SK-N-SH treated with all-trans-retinoic acid at 6 μM for 48 hours (cell line): Measurements from ENCODE around the gene DDX11.
"Not testable (repeated sequence)": the region's sequence is repeated elsewhere in the genome, so short reads cannot be mapped to it uniquely, and the experiment has no call there.

Experiments
- ARNTL ChIP-seq: fragments of 450-650 bp; formaldehyde crosslinking; IDR thresholded peaks from 2 replicates; pipeline ENCODE4 v1.5.0; 2020; ENCODE audit warnings: low read depth, mild to moderate bottlenecking, moderate library complexity, borderline replicate concordance
- ESRRG ChIP-seq: fragments of 250-450 bp; sonication (Bioruptor Pico); IDR thresholded peaks from 2 replicates; pipeline ENCODE4 v1.6.1; 2021; ENCODE audit warnings: mild to moderate bottlenecking
- ISL1 ChIP-seq: fragments of 250-450 bp; sonication (Bioruptor Pico); IDR thresholded peaks from 2 replicates; pipeline ENCODE4 v2.1.2; 2022; ENCODE audit warnings: mild to moderate bottlenecking, moderate library complexity
- RARB ChIP-seq: fragments of 250-450 bp; sonication (Bioruptor Pico); IDR thresholded peaks from 2 replicates; pipeline ENCODE4 v1.8.0; 2021; ENCODE audit warnings: mild to moderate bottlenecking, moderate library complexity
- SNAI2 ChIP-seq: fragments of 250-450 bp; sonication (Bioruptor Pico); IDR thresholded peaks from 2 replicates; pipeline ENCODE4 v1.5.0; 2020; ENCODE audit warnings: mild to moderate bottlenecking, moderate library complexity
- TOX ChIP-seq: fragments of 250-450 bp; sonication (Bioruptor Pico); IDR thresholded peaks from 2 replicates; pipeline ENCODE4 v1.8.0; 2021; ENCODE audit warnings: mild to moderate bottlenecking, moderate library complexity, borderline replicate concordance
- ZFP3 ChIP-seq: fragments of 250-450 bp; sonication (Bioruptor Pico); IDR thresholded peaks from 2 replicates; pipeline ENCODE4 v1.5.0; 2020; ENCODE audit warnings: mild to moderate bottlenecking, moderate library complexity
- ZFP30 ChIP-seq: fragments of 450-650 bp; formaldehyde crosslinking; IDR thresholded peaks from 2 replicates; pipeline ENCODE4 v1.5.0; 2022; ENCODE audit warnings: mild to moderate bottlenecking, moderate library complexity
- ZNF70 ChIP-seq: fragments of 450-650 bp; formaldehyde crosslinking; IDR thresholded peaks from 2 replicates; pipeline ENCODE4 v1.5.0; 2020; ENCODE audit warnings: mild to moderate bottlenecking, moderate library complexity
- ZNF8 ChIP-seq: fragments of 450-650 bp; formaldehyde crosslinking; IDR thresholded peaks from 2 replicates; pipeline ENCODE4 v1.5.0; 2020; ENCODE audit warnings: mild to moderate bottlenecking, moderate library complexity
- TF ChIP-seq, protein P1 (sequence below): fragments of 250-450 bp; sonication (Bioruptor Pico); IDR thresholded peaks from 2 replicates; pipeline ENCODE4 v1.5.1; 2021; ENCODE audit warnings: mild to moderate bottlenecking, moderate library complexity
- TF ChIP-seq, protein P2 (sequence below): fragments of 250-450 bp; sonication (Bioruptor Pico); IDR thresholded peaks from 2 replicates; pipeline ENCODE4 v1.8.0; 2020; ENCODE audit warnings: mild to moderate bottlenecking, moderate library complexity, borderline replicate concordance
- TF ChIP-seq, protein P3 (sequence below): fragments of 250-450 bp; sonication (Bioruptor Pico); IDR thresholded peaks from 2 replicates; pipeline ENCODE4 v1.5.0; 2020; ENCODE audit warnings: mild to moderate bottlenecking, moderate library complexity

DNA sequence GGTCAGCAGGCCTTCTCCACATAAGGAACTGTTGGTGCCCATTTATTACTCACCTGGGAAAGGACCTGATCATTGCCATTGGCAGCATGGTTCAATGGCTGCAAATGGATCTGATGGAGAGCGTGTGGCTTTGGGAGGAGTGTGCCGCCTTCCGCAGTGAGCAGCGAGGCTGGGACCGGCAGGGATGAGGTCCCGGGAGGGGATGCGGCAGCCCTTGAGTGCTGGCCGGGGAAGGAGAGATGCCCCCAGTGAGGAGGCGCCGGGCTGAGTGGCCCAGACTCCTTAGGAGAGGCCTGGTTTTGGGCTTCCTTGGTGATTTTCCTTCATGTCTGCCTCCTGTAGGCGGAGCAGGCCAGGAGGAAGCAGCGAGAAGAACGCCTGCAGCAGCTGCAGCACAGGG is 10.6 kb downstream of the DDX11 start:
- TF ChIP-seq ZNF70 (CRISPR knock-in tag); TOX (CRISPR knock-in tag); ZFP3; ZNF8; ZFP30 (CRISPR knock-in tag); RARB; ARNTL (CRISPR knock-in tag); ISL1; ESRRG (CRISPR knock-in tag); SNAI2 (CRISPR knock-in tag): not testable (repeated sequence)
- TF ChIP-seq, protein P1, sequence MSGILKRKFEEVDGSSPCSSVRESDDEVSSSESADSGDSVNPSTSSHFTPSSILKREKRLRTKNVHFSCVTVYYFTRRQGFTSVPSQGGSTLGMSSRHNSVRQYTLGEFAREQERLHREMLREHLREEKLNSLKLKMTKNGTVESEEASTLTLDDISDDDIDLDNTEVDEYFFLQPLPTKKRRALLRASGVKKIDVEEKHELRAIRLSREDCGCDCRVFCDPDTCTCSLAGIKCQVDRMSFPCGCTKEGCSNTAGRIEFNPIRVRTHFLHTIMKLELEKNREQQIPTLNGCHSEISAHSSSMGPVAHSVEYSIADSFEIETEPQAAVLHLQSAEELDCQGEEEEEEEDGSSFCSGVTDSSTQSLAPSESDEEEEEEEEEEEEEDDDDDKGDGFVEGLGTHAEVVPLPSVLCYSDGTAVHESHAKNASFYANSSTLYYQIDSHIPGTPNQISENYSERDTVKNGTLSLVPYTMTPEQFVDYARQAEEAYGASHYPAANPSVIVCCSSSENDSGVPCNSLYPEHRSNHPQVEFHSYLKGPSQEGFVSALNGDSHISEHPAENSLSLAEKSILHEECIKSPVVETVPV (CRISPR knock-in tag): not testable (repeated sequence)
- TF ChIP-seq, protein P2, sequence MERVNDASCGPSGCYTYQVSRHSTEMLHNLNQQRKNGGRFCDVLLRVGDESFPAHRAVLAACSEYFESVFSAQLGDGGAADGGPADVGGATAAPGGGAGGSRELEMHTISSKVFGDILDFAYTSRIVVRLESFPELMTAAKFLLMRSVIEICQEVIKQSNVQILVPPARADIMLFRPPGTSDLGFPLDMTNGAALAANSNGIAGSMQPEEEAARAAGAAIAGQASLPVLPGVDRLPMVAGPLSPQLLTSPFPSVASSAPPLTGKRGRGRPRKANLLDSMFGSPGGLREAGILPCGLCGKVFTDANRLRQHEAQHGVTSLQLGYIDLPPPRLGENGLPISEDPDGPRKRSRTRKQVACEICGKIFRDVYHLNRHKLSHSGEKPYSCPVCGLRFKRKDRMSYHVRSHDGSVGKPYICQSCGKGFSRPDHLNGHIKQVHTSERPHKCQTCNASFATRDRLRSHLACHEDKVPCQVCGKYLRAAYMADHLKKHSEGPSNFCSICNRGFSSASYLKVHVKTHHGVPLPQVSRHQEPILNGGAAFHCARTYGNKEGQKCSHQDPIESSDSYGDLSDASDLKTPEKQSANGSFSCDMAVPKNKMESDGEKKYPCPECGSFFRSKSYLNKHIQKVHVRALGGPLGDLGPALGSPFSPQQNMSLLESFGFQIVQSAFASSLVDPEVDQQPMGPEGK (CRISPR knock-in tag): not testable (repeated sequence)
- TF ChIP-seq, protein P3, sequence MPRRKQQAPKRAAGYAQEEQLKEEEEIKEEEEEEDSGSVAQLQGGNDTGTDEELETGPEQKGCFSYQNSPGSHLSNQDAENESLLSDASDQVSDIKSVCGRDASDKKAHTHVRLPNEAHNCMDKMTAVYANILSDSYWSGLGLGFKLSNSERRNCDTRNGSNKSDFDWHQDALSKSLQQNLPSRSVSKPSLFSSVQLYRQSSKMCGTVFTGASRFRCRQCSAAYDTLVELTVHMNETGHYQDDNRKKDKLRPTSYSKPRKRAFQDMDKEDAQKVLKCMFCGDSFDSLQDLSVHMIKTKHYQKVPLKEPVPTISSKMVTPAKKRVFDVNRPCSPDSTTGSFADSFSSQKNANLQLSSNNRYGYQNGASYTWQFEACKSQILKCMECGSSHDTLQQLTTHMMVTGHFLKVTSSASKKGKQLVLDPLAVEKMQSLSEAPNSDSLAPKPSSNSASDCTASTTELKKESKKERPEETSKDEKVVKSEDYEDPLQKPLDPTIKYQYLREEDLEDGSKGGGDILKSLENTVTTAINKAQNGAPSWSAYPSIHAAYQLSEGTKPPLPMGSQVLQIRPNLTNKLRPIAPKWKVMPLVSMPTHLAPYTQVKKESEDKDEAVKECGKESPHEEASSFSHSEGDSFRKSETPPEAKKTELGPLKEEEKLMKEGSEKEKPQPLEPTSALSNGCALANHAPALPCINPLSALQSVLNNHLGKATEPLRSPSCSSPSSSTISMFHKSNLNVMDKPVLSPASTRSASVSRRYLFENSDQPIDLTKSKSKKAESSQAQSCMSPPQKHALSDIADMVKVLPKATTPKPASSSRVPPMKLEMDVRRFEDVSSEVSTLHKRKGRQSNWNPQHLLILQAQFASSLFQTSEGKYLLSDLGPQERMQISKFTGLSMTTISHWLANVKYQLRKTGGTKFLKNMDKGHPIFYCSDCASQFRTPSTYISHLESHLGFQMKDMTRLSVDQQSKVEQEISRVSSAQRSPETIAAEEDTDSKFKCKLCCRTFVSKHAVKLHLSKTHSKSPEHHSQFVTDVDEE (CRISPR knock-in tag): not testable (repeated sequence)
